Measurements from ENCODE around the gene IL17RE.
A peak's percentile ranks its signal among the peaks of the same experiment; 100 is the strongest.

The IL17RE gene

DNA sequence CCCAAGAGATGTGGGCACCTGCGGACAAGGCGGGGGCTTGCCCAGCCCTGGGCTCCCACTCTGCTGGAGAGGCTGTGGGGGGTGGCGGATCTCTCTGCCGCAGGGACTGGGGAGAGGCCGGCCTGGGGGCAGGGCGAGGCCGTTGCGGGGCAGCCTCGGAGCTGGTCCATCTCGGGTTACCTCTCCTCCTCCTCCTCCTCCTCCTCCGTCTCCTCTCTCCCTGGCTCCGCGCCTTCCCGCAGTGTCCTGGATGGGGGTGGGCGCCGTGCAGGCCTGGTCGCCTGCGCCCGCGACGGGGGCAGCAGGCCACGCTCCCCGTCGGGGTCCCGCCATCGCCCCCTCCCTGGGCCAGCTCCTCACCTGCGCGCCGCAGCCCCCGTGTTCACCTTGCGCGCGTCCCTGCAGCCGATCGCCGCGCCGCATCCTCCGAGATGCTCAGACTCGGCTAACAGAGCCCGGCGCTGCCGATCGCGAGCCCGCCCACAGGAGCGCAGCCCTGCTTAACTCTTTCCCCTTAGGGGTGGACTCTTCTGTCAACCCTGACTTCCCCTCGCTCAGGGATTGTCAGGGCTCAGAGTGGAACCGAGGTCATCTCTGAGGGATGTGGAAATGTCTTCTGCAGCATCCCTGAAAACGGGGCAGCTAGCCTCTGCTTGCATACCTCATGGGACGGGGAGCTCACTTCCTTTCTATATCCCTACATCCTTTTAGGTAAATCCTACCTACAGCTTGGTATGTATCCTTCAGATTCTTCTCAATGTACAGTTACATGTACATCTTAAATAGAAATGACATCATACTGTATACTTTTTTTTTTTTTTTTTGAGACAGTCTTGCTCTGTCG lies 49.5 kb downstream of the IL17RE start, which contains the start of gene PRRT3 (continued):
- TF ChIP-seq ZNF560 (tag by site-specific recombination; IDR thresholded peaks at IDR 0.05; ENCODE audit: borderline replicate concordance), result no peak
- no peak for TF ChIP-seq ZNF155 (tag by site-specific recombination; IDR thresholded peaks at IDR 0.05)
- no peak for TF ChIP-seq GLI4 (tag by site-specific recombination; IDR thresholded peaks at IDR 0.05)
- no peak for TF ChIP-seq YY2 (tag by site-specific recombination; IDR thresholded peaks at IDR 0.05)
- TF ChIP-seq RBAK (tag by site-specific recombination; IDR thresholded peaks at IDR 0.05), result no peak
- peak; percentile 55 for TF ChIP-seq SP3 (tag by site-specific recombination; IDR thresholded peaks at IDR 0.05)
- TF ChIP-seq ZNF174 (tag by site-specific recombination; IDR thresholded peaks at IDR 0.05), result no peak
- TF ChIP-seq ZNF416 (tag by site-specific recombination; IDR thresholded peaks at IDR 0.05), result no peak
- 0 out of 2 replicates have a peak, but pooled peaks have one; percentile 17 for TF ChIP-seq BCL11B (tag by site-specific recombination; IDR thresholded peaks at IDR 0.05; ENCODE audit: low read depth)
- TF ChIP-seq ZNF202 (tag by site-specific recombination; IDR thresholded peaks at IDR 0.05; ENCODE audit: borderline replicate concordance), result no peak
- peak; percentile 14; the same call in 1 of the 2 replicates for TF ChIP-seq ZBTB7A (tag by site-specific recombination; IDR thresholded peaks at IDR 0.05; ENCODE audit: low read depth)
- no peak for TF ChIP-seq ZNF777 (tag by site-specific recombination; IDR thresholded peaks at IDR 0.05; ENCODE audit: borderline replicate concordance)
- no peak; the same call in 1 of the 2 replicates for TF ChIP-seq ZFP3 (tag by site-specific recombination; IDR thresholded peaks at IDR 0.05; ENCODE audit: low read depth)
- TF ChIP-seq ZNF664 (tag by site-specific recombination; IDR thresholded peaks at IDR 0.05), result no peak
- peak; percentile 72; the same call in 1 of the 2 replicates for TF ChIP-seq ZNF610 (tag by site-specific recombination; IDR thresholded peaks at IDR 0.05; ENCODE audit: borderline replicate concordance)
- TF ChIP-seq, protein P1, sequence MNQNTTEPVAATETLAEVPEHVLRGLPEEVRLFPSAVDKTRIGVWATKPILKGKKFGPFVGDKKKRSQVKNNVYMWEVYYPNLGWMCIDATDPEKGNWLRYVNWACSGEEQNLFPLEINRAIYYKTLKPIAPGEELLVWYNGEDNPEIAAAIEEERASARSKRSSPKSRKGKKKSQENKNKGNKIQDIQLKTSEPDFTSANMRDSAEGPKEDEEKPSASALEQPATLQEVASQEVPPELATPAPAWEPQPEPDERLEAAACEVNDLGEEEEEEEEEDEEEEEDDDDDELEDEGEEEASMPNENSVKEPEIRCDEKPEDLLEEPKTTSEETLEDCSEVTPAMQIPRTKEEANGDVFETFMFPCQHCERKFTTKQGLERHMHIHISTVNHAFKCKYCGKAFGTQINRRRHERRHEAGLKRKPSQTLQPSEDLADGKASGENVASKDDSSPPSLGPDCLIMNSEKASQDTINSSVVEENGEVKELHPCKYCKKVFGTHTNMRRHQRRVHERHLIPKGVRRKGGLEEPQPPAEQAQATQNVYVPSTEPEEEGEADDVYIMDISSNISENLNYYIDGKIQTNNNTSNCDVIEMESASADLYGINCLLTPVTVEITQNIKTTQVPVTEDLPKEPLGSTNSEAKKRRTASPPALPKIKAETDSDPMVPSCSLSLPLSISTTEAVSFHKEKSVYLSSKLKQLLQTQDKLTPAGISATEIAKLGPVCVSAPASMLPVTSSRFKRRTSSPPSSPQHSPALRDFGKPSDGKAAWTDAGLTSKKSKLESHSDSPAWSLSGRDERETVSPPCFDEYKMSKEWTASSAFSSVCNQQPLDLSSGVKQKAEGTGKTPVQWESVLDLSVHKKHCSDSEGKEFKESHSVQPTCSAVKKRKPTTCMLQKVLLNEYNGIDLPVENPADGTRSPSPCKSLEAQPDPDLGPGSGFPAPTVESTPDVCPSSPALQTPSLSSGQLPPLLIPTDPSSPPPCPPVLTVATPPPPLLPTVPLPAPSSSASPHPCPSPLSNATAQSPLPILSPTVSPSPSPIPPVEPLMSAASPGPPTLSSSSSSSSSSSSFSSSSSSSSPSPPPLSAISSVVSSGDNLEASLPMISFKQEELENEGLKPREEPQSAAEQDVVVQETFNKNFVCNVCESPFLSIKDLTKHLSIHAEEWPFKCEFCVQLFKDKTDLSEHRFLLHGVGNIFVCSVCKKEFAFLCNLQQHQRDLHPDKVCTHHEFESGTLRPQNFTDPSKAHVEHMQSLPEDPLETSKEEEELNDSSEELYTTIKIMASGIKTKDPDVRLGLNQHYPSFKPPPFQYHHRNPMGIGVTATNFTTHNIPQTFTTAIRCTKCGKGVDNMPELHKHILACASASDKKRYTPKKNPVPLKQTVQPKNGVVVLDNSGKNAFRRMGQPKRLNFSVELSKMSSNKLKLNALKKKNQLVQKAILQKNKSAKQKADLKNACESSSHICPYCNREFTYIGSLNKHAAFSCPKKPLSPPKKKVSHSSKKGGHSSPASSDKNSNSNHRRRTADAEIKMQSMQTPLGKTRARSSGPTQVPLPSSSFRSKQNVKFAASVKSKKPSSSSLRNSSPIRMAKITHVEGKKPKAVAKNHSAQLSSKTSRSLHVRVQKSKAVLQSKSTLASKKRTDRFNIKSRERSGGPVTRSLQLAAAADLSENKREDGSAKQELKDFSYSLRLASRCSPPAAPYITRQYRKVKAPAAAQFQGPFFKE (tag by site-specific recombination; IDR thresholded peaks at IDR 0.05; ENCODE audit: borderline replicate concordance), result no peak
- TF ChIP-seq MZF1 (tag by site-specific recombination; IDR thresholded peaks at IDR 0.05; ENCODE audit: borderline replicate concordance), result no peak
- TF ChIP-seq ZNF473 (tag by site-specific recombination; IDR thresholded peaks at IDR 0.05), result no peak
- 0 out of 2 replicates have a peak, but pooled peaks have one; percentile 44 for TF ChIP-seq ZSCAN30 (tag by site-specific recombination; IDR thresholded peaks at IDR 0.05)
- TF ChIP-seq, protein P2, sequence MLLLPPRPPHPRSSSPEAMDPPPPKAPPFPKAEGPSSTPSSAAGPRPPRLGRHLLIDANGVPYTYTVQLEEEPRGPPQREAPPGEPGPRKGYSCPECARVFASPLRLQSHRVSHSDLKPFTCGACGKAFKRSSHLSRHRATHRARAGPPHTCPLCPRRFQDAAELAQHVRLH (tag by site-specific recombination; IDR thresholded peaks at IDR 0.05), result peak; percentile 100
- TF ChIP-seq, protein P3, sequence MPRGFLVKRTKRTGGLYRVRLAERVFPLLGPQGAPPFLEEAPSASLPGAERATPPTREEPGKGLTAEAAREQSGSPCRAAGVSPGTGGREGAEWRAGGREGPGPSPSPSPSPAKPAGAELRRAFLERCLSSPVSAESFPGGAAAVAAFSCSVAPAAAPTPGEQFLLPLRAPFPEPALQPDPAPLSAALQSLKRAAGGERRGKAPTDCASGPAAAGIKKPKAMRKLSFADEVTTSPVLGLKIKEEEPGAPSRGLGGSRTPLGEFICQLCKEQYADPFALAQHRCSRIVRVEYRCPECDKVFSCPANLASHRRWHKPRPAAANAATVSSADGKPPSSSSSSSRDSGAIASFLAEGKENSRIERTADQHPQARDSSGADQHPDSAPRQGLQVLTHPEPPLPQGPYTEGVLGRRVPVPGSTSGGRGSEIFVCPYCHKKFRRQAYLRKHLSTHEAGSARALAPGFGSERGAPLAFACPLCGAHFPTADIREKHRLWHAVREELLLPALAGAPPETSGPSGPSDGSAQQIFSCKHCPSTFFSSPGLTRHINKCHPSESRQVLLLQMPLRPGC (tag by site-specific recombination; IDR thresholded peaks at IDR 0.05), result no peak
- TF ChIP-seq, protein P4, sequence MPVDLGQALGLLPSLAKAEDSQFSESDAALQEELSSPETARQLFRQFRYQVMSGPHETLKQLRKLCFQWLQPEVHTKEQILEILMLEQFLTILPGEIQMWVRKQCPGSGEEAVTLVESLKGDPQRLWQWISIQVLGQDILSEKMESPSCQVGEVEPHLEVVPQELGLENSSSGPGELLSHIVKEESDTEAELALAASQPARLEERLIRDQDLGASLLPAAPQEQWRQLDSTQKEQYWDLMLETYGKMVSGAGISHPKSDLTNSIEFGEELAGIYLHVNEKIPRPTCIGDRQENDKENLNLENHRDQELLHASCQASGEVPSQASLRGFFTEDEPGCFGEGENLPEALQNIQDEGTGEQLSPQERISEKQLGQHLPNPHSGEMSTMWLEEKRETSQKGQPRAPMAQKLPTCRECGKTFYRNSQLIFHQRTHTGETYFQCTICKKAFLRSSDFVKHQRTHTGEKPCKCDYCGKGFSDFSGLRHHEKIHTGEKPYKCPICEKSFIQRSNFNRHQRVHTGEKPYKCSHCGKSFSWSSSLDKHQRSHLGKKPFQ (tag by site-specific recombination; IDR thresholded peaks at IDR 0.05), result no peak
- no peak for TF ChIP-seq ZNF157 (tag by site-specific recombination; IDR thresholded peaks at IDR 0.05)
- no peak for TF ChIP-seq HOXD13 (CRISPR knock-in tag; IDR thresholded peaks at IDR 0.05; ENCODE audit: borderline replicate concordance)
- no peak for TF ChIP-seq MYNN (tag by site-specific recombination; IDR thresholded peaks at IDR 0.05; ENCODE audit: borderline replicate concordance)
- 0 out of 2 replicates have a peak, but pooled peaks have one; percentile 34 for TF ChIP-seq ZNF768 (tag by site-specific recombination; IDR thresholded peaks at IDR 0.05)
- TF ChIP-seq WT1 (tag by site-specific recombination; IDR thresholded peaks at IDR 0.05), result peak; percentile 7
- no peak for TF ChIP-seq ZNF248 (tag by site-specific recombination; IDR thresholded peaks at IDR 0.05)
- no peak for TF ChIP-seq ZNF571 (tag by site-specific recombination; IDR thresholded peaks at IDR 0.05)
- no peak for TF ChIP-seq ZNF544 (tag by site-specific recombination; IDR thresholded peaks at IDR 0.05)
- TF ChIP-seq YY1 (tag by site-specific recombination; IDR thresholded peaks at IDR 0.05), result 0 out of 2 replicates have a peak, but pooled peaks have one; percentile 13
- TF ChIP-seq SETDB1 (IDR thresholded peaks at IDR 0.05; ENCODE audit: insufficient read length, low read length), result no peak
